GM21528 (cell line): ENCODE results near the gene PRR12.

Experiments
- ATAC-seq: cut with Tn5 transposase; IDR thresholded peaks from one replicate; pipeline ENCODE4 v1.9.1; 2021; ENCODE audit warnings: mild to moderate bottlenecking, moderate library complexity; ENCODE audit not compliant: unreplicated experiment, low FRiP score

Gene PRR12, protein sequence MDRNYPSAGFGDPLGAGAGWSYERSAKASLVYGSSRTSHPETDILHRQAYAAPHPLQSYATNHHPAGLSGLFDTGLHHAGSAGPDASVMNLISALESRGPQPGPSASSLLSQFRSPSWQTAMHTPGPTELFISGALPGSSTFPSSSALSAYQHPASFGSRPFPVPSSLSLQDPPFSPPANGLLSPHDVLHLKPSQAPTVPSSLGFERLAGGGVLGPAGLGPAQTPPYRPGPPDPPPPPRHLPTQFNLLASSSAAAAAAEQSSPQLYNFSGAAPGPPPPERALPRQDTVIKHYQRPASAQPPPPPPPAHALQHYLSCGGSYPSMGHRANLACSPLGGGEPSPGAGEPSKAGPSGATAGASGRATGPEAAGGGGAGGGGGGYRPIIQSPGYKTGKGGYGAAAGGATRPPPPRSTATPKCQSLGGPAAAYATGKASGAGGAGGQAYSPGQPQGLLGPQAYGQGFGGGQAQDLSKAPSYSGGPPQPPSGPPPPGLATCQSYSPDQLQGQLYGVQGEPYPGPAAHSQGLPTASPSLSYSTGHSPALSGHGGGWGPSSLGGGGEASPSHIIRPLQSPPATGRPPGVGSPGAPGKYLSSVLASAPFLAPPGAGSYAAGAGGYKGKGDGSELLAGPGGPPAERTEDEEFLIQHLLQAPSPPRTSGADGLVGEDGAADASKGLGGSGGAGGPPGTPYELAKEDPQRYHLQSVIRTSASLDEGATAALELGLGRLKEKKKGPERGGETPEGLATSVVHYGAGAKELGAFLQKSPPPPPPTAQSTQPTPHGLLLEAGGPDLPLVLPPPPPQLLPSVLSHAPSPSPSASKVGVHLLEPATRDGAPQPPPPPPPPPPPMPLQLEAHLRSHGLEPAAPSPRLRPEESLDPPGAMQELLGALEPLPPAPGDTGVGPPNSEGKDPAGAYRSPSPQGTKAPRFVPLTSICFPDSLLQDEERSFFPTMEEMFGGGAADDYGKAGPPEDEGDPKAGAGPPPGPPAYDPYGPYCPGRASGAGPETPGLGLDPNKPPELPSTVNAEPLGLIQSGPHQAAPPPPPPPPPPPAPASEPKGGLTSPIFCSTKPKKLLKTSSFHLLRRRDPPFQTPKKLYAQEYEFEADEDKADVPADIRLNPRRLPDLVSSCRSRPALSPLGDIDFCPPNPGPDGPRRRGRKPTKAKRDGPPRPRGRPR (N-terminal part only)

DNA sequence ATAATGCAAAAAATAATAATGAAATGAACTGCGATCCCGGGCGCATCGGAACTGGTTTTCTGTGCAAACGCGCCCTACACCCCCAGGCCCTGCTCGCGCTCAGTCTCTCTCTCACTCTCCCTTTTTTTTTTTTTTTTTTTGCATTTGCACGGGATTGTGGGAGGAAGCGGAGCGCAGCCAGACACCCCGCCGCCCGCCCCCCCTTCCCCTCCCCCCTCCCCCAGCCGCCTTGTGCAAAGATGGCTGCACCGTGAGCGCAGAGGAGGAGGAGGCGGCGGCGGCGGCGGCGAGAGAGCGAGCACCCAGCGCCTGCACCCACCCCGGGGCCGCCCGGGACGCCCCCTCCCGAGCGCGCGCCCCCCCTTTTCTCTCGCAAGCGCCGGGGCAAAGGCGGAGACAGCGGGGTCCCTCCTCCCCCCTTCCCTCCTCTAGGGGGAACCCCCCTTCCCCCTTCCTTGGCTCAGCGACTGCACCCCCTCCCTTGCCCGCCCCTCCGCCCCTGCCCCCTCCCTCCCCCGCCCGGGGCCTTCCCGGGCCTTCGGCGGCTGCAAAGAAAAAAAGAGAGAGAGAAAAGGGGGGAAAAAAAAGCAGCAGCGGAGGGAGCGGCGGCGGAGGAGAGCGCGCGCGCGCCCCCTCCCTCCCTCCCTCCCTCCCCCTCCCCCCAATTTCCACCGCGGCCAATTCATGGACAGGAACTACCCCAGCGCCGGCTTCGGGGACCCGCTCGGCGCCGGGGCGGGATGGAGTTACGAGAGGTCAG lies at the start of gene PRR12:
Gene PRR12 (plus strand): TSS at position 212 of the 760 bp plus-strand sequence. CDS start 473 bp downstream, at position 685.
- ATAC-seq, result no peak

DNA sequence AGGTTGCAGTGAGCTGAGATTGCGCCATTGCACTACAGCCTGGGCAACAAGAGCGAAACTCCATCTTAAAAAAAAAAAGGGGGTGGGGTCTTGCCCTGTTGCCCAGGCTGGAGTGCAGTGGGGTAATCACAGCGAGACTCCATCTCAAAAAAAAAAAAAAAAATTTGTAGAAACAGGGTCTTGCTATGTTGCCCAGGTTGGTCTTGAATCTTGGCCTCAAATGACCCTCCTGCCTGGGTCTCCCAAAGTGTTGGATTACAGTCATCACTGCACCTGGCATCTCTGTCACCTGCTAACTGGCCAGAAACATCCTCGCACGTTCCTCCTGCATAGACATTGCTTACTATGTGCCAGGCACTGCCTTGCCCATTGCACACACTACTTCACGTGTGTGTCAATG lies 49.1 kb upstream of the PRR12 start:
- no peak for ATAC-seq

DNA sequence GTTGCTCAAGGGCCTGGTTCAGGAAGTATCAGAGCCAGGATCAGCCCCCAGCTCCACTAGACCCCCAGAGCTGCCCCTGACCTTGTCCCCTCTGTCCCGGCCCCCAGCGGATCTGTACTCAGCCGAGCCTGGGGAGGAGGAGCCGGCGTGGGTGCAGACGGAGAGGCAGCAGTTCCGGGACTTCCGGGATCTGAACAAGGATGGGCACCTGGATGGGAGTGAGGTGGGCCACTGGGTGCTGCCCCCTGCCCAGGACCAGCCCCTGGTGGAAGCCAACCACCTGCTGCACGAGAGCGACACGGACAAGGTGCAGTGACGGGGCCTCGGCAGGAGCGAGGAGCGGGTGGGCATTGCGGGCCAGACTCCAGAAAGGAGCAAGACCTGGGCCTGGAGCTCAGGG lies 48.5 kb upstream of the PRR12 start:
- no peak for ATAC-seq

DNA sequence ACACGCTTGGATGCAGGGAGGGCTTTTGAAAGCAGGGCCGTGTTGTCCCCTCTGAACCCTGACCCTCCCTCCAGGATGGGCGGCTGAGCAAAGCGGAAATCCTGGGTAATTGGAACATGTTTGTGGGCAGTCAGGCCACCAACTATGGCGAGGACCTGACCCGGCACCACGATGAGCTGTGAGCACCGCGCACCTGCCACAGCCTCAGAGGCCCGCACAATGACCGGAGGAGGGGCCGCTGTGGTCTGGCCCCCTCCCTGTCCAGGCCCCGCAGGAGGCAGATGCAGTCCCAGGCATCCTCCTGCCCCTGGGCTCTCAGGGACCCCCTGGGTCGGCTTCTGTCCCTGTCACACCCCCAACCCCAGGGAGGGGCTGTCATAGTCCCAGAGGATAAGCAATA lies 48.0 kb upstream of the PRR12 start:
- ATAC-seq, result no peak

DNA sequence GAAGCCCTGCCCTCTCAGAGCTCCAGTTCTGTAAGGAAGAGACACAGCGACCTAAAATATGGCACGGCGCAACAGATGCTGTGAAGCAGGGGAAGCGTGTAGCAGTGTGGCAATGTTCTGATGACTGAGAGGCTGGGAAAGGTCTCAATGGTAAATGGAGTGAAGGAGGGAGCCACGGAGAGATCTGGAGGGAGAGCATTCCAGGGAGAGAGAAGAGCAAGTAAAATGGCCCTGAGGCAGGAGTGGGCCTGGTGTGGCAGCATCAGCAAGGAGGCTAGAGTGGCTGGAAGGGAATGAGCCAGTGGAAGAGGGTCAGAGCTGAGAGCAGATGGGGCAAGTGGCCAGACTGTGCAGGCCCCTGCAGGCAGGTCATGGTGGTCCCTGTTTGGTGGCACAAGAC lies 46.8 kb upstream of the PRR12 start:
- ATAC-seq, result no peak

DNA sequence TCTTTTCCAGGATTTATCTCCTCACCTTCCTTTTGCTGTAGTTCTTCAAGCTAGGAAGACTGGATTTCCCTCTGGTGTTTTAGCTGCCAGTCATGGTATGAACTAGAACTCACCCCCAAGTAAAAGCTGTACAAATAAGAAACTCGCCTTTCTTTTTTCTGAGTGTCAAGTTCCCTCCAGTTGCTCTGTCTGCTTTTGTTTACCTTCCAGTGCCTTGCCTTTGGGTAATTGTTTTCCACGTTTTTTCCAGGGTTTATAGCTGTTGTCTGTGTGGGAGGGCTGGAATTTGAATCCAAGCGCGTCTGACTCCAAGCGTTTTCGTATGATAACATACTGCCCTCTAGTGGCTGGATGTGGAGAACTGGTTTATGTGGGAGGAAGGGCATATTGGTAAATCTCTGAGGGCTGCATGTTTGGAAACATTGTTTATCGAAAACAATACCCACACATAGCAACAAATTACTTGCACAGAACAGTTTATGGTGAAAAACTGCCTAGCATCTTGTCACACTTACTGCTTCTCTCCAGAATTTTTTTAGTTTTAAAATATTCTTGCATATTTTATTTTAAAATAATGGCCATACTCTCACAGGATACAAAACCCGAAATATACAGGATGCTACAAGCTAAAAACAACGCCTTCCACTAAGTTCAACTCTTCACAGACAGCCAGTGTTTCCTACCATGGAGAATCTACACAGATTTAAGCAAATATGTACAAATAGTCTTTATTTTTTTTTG lies 44.0 kb upstream of the PRR12 start:
- ATAC-seq, result no peak

DNA sequence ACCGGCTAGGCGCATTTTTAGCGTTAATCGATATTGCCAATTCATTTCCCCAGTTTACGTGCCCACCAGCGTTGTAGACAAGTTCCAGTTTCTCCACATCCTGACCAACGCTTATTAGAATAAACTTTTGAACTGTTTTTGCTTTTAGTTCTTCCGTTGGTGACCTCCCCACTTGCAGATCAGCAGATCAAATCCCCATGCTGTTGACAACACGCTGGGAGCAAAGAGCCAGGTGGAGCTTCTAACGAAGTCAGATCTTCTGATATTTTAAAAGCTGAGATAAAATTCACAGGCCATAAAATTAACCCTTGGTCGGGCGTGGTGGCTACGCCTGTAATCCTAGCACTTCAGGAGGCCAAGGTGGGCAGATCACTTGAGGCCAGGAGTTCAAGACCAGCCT lies 41.9 kb upstream of the PRR12 start:
- no peak for ATAC-seq

DNA sequence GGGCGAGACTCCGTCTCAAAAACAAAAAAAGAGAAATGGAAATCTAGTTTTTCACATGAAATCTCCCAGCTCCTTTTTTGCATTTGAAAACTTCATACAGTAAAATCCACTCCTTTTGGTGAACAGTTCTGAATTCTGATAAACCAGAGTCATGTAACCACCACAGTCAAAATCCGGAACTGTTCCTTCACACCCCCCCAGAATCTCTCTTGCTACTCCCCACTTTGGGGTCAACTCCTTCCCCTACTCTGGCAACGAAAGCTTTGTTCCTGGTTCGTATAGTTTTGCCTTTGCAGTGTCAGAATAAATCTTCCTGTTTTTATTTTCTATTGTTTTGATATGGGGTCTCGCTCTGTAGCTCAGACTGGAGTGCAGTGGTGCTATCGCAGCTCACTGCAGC lies 39.5 kb upstream of the PRR12 start:
- no peak for ATAC-seq

DNA sequence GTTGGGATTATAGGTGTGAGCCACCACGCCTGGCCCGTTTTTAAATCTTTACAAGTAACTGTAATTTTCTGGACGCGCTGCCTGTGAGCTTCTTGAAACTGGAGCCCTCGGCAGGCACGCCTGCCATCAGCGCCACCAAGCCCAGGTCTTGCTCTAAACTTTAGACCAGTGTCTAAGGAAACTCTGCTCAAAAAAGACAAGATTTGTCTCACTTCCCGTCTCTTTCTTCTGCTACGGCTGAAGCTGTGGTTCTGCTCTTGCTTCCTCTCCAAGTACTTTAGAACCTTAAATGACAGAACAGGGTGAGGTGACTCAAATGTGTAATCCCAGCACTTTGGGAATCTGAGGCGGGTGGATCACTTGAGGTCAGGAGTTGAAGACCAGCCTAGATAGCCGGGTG lies 38.2 kb upstream of the PRR12 start:
- no peak for ATAC-seq

DNA sequence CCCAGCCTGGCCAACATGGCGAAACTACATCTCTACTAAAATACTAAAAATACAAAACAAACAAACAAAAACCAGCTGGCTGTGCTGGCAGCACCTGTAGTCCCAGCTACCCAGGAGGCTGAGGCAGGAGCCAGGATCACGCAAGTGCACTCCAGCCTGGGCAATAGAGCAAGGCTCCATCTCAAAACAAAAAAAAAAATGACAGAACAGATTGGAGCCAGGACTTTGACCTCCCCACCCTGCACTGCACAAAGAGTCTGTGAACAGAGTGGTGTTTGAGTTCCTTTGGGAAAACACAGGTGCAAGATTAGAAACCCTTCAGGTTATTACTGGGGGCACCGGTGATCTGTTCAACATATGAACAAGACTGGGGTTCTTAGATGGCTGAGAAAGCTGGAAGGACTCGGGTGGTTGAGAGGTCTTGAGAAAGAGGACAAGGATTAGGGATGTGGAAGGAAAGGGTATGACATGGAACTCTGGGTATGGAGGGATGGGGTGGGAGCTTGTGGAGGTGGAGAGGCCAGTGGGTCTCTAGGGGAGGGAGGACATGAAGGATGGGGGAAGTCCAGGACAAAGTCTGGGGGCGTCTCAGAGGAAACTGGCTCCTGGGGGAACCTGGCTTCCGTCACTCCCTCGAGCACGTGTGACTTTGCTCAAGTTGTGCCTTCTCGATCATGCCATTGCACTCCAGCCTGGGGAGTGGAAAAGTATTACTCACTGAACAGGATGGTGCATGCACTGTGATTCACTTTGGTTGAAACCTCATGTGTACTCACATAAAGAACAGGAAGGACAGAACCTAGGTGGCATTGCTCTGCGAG lies 37.3 kb upstream of the PRR12 start:
- no peak for ATAC-seq

DNA sequence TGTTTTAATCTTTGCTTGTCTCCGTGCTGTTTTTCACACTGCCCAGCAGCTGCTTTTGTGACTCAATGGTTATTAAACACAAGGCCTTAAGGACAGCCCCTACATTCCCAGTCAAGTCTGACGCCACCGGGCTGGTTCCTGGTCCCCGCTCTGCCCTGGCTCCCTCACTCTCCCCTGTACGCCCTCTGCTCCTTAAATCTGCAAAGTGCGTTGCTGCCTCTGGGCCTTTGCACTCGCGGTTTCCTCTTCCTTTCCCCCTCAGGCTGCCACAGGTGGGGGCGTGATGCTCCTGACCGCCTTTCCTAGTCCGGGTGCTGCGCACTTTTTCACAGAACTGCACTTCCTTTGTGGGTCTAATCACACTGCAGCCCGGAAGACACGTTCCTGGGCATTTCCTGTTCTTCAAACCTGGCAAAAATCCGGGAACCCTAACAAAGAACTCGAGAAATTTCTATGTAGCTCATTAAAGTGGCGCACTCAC lies 36.2 kb upstream of the PRR12 start:
- no peak for ATAC-seq

DNA sequence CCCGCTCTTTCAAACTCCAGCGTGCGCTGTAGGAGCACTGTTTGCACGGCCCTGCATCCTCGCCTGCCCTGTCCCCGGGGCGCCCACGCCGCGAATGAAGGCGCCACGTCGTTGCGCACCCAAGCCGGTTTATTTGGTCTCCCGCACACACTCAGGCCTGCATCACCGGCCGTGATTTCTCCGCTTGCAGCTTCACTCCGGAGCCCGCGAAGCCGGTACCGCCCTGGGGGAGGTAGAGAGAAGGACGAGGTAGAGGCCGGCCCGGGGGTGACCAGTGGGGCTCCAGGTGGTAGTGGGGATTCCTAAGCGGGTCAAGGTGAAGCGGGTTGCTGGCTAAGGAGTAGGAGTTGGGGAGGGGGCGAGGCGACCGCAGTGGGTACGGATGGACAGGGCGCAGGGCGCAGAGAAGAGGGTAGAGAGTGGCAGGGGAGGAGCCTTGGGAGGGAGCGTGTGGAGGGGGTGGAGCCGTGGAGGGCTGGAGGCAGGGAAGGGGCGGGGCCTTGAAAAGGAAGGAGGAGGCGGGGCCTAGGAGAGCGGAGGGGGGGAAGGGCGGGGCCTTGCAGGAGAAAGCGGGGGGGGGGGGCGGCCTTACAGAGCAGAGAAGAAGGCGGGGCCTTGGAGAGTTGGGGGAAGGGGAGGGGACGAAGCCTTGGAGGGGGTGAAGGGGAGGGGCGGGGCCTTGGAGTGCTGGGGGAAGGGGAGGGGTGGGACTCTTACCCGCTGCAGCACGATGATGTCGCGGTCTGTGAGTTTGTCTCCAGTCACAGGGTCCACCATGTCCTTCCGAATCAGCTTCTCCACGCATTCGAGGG lies 35.2 kb upstream of the PRR12 start:
- ATAC-seq, result no peak

DNA sequence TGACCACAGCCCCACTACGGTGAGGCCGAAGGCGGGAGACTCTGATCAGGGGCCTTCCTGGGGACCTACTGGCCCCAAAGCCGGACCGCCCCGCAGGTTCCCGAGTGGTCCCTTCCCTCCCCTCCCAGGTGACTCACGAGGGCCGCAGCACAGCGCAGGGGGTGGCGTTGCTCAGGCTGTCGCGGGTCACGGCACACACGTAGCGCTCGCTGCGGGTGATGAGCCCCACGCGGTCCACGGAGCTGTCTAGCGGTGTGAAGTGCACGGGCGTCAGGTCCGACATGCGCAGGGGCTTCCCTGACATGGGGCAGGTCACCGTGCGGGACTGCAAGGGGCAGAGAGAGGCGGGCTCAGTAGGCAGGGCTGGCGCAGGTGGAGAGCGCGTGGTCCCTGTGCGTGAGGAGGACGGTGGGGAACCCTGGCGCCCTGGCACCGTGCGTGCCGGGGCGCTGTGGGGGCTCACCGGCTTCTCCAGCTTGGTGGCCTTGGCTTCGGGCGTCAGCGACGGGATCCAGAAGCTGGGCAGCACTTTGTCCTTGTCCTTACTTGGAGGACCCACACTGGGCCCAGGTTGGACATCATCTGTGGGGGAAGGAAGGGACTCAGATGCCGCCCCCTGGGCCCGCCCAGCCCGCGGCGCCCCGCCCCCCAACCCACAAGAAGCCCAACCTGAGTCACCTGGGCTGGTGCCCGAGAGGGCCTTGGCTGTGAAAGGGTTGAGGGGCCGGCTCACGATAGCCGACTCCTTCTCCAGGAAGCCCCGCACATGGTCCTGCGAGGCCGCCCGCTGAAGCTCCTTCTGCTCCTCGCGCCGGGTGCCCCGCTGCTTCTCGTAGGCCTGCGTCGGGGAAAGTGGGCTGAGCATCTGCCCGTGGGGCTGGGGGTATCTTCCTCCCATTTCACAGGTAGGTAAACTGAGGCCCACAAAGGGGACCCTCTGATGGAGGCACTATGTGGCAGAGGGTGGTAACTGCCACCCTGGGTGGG lies 34.3 kb upstream of the PRR12 start:
- ATAC-seq, result no peak

DNA sequence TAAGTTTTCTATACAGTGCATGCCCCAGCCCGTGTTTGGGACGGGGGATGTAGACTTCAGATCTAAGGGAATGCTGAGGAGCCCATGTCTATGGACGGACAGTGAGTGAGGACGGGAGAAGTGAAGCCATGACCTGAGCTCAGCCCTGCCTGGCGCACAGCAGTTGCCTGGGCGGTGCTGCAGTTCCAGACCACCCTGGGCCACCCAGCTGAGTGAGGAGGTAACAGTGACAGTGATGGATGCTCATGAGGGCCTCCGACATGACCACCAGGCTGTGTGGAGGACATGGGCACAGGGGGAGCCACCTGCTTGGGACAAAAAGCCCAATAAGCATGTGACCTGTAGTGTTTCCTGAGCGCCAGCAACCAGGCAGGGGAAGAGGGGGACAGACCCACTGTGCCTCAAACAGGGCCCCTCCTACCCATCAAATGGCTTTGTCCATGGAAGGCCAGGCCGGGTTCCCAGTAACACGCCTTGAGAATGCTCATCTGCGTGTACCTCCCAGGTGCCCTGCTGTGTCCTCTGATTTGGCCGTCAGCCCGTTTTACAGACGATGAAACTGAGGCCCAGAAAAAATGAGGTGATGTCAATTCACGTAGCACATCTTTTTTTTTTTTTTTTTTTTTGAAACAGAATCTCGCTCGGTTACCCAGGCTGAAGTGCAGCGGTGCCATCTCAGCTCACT lies 33.2 kb upstream of the PRR12 start:
- no peak for ATAC-seq

DNA sequence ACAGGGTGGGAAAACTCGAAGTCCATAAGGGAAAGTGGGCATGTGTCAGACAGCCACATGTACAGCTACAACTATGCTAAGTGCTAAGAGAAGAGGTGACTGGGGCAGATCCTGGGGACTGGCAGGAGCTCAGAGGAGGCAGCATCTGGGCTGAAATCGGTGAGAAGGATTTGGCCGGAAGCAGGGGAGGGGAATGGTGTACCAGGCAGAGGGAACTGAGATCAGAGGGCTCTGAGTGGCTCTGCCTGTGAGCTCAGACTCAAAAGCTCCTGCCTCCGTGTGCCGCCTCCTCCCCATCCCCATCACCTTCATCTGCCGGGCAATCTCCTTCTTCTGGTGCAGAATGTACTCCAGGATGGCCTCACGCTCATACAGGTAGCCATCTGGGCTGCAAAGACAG lies 32.4 kb upstream of the PRR12 start:
- ATAC-seq, result no peak

DNA sequence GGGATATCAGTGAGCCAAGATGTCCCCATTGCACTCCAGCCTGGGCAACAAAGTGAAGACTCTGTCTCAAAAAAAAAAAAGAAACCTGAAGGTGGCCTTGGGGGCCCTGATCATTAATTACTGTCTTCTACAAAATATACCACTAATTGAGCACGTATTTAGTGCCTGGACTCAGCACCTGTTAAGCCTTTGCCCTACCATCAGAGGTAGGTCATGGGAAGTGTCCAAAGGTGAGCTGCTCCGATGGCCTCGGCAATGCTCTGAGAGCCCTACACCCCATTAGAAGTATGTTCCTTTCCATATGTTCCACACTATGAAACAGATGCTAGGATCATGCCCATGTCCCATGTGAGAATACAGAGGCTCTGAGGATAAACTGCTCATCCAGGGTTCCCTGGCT lies 31.5 kb upstream of the PRR12 start:
- ATAC-seq, result no peak
